Measurements from ENCODE around the gene USP25.

The USP25 gene

DNA sequence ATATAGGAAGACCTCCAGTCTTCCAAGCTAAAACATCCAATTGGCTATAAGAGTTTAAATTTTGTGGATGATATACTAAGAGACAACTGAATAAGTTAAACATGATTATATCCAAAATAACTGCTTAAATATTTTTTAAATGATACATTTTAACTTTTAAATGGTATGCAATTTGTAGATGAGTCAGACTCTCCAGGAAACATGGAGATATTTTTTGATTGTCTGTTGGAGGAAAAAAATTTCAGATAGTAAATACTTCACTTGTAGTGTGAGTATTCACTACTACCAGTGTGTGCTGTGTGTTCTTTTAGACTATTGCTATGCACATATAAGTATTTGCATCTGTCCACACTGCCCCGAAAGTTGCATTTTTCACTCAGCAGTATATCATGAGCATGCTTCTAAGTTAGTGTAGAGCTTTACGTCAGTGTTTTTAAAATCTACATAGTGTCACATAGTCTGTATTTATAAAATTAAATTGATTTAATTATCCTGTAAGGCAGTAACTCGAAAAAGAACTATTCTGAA lies 91.1 kb downstream of the USP25 start:
- no peak for DNase-seq

DNA sequence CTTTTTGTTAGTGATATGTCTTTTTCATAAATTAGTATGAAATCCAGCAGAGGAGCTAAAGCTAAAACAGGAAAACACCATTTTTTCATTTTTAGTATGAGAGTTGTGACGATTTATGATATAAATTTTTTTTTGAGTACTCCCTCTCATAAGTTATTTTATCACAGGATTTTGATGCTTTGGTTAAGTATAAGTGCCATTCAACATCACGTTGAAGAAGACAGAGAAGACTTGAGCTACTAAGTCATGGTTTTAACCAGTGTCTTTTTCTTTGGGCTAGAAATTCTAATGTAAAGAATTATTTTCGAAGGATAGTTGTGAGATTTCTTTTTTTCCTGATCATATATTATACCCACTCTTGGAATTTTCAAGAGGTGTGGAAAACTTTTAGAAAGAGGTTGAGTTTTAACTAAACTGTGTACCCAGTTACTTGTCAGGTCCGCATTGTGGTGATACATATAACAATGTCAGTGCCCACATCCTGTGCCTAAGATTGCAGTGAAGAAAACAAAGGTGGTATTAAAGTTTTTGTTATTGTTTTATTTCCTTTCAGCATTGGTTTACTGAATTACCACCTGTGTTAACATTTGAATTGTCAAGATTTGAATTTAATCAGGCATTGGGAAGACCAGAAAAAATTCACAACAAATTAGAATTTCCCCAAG lies 93.8 kb downstream of the USP25 start:
- no peak for DNase-seq

DNA sequence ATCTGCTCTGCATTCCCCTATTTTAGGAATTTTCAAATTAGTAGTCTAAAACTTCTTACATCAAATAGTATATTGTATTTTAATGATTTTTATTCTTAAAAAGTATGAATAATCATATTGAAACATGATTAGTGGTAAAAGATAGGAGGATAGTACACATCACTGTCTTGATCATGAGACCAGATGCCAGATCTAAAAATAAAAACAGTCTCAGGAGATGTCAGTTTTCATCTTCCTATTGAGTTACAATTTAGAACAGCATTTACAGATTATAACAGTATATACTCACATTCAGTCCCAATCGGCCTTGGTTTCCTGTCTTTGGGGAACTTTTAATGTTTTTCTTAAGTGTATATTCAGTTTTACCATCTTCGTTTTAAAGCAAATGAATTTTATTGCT lies 95.9 kb downstream of the USP25 start:
- DNase-seq = no peak

DNA sequence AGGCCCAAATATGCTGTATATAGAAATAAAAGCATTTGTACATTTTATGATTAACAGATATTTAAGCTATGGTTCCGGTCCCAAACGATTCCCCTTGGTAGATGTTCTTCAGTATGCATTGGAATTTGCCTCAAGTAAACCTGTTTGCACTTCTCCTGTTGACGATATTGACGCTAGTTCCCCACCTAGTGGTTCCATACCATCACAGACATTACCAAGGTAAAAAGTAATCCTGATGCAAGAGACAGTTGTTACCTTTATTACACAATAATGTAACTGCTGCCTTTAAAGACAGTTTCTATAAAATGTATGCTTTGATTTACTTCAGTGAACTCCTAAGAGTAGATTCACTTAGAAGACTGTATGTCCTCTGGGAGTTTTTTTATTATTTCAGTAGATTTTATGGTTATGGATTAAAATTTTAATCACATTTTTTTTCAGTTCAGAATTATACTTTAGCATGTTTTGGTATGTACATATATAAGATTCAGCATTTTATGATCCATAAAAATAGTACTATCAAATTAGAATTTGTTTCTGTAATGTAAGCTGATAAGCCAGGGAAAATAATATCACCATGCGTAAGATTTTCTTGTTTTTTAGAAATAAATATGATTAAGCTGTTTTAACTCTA lies 96.5 kb downstream of the USP25 start:
- DNase-seq = no peak

DNA sequence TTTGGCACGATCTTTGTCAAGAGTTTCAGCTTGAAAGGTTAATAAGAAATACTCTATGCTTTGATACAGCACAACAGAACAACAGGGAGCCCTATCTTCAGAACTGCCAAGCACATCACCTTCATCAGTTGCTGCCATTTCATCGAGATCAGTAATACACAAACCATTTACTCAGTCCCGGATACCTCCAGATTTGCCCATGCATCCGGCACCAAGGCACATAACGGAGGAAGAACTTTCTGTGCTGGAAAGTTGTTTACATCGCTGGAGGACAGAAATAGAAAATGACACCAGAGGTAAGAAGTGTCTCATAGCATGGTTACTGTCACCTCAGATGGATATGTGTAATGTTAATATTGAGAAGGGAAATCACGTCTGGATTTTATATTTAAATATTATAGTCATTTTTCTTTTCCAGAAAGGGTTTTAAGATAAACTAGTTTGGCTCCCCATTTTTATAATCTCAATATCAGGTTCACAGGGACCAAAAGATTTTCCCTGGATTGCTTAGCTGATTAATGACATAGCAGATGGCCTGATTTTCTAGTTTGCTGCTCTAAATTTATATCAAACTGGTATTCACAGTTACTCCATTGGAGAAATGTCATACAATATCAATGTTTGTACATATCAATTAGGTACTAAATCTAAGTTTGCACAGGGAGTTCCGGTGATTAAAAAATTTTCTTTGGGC lies 97.3 kb downstream of the USP25 start:
- DNase-seq = no peak

DNA sequence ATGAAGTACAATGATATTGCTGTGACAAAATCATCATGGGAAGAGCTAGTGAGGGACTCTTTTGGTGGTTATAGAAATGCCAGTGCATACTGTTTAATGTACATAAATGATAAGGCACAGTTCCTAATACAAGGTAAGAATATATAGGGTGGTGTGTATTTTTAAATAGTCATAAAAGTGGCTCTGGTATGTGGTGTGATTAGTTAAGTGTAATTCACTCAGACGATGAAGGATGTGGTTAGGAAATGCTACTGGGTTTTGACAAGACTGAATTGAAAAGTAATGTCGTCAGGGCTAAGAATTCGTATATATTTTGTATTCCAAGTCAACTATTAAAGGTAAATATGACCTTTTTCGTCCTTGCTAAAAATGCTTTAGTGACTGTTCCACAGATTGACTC lies 101.7 kb downstream of the USP25 start:
- no peak for DNase-seq

DNA sequence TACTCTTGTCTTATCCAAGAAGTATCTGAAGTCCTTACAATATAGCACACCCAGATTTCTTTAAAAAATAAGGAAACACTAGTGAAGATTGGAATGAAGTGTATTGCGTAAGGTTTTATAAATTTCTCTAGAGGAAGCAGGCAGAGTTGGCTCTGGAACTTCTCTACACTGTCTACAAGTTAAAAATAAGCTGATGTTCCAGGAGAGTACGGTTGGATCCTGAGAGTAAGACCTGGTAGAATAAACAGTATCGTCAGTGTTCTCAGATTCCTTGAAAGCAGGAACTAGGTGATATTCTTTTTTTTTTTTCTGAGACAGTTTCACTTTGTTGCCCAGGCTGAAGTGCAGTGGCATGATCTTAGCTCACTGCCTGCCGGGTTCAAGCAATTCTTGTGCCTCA lies 107.9 kb downstream of the USP25 start:
- DNase-seq = no peak

DNA sequence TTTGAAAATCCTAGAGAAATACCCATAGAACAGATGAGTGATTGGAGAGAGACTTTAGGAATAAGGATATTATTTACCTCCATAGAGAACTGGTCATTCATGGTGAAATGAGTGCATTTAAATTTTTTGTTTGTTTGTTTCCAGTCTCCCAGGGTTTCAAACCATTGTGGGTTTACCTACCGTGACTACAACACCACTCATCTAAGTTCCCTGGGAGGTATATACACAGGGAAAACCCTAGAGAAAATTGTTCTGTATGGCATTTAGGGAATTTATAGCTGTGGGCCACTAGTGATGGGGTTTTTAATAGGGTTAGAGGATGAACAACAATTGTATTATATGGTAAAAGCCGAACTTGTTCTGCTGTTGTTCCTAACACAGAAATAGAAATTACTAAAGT lies 109.2 kb downstream of the USP25 start:
- DNase-seq = no peak

DNA sequence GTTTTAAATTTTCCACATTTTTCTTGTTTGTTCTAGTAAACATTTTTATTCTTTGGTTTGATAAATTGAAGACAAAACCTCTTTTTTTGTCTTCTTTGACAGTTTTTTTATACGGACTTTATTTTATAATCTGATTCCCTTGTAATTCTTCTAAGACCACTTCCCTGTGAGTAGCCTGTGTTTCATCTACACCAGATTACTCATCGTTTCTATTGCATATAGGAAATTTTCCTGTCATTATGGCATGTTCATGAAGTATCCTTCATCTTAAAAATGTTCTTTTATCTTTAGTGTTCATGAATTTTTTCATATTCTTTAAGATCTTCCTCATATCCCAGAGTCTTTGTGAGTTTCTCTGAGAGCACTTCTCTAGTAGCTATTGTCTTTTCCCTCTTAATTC lies 109.8 kb downstream of the USP25 start:
- no peak for DNase-seq

DNA sequence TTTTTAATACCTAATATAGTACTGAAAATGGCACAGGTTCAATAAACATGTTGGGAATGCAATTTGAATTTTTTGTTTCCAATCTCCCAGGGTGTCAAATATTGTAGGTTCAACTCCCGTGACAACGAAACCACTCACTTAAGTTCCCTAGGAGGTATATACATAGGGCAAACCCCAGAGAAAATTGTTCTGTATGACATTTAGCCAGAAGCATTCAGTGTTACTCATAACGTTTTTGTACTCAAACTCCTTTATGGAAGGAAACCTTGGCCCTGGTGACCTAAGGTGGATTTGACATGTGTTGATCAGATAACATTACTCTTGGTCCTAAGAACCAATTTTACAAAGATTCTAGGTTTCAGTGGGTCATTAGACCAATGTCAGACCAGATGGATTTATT lies 110.6 kb downstream of the USP25 start:
- DNase-seq = no peak

DNA sequence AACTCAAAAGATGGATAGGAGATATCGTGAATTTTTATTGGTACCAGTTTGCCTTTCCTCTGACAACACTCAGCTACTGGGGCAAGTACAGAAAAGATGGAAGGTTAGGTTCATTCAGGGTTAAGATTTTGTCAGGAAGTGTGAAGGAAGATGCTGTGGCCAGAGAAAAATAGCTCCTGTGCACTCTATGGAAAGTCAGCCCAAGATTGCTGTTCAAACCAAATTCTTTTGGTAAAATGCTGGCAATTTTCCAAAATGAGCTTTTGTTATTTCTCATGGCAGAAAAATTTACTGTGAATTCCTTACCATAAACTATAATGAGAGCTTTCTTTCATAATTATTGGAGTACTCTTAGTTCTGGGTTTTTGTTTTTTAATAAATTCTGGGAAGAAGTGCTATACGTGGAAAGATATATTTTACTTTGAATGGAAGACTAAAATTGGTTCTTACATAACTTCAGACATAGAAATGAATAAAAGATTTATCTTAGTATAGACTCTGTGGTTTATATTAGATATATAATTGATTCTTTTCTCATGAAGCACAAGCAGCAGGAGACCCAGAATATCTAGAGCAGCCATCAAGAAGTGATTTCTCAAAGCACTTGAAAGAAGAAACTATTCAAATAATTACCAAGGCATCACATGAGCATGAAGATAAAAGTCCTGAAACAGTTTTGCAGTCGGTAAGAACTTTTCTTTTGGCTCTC lies 112.2 kb downstream of the USP25 start:
- DNase-seq = no peak

DNA sequence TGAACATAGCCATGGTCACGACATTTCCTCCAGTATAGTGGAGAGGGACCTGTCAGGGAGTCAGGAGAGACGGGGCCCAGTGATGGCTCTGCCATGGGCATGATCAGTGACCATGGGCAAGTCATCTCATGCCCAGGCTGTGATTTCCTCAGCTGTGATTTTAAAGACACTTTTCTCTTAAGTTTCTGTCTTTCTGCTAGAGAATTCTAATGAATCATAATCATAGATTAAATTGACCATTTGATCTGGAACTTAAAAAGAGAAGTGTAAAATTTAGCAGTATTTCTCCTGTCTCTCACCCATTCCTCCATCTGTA lies 112.7 kb downstream of the USP25 start:
- DNase-seq = no peak

DNA sequence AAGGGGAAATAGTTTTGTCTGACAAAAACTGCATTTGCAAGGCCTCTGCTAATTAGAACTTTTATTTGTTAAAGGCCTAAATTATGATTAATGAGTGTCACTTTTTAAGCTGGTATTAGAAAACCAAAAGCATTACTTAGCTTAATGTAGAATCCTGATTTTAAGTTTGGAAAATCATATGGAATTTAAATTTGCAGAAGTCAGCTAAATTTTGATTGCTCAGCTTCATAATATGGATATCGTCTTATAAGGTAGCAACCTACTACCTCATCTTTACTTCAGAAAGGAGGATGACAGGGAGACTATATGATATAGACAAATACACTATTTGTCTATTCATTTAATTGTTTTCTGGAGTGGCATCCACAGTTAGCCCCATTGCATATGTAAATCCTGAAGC lies 114.0 kb downstream of the USP25 start:
- no peak for DNase-seq

DNA sequence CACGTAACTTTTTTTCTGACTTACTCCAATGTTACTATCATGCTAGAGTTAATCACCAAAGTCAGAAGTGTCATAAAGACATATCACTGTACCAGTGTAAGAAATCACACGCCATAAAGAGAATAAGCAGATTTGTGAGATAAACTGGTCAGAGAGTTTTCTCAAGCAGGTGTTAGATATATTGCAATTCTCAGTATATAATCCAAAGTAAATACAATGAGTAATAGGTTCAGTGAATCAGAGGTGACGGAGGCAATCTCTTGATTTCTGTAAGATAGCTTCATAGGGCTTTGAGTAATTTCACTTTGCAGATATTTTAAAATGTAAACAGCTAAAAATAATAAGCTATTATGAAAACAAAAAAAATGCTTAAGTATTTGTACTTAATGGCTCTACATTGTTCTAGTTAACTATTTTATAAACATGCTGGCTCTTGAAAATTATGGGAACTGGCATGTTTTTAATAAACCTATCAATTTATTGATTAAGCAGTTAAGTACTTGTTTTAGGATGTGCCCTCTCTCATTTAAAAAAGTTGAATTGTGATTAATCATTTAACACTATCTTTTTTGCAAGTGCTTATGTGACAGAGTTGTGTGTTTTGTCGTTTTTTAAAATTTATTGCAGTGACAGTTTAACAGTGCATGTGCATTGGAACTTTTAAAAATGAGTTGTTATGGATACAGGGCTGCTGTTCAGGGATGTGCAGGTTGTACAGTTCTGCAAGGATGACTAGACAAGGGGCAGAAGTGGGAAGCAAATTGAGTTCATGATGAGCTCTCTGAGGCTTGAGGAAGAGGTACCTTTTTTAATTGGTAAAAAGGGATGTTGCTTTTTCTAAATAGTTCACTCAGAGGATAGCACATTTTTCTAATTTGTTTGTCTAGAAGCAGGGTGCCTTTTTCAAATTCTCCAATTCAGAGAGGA lies 119.1 kb downstream of the USP25 start:
- DNase-seq = no peak

DNA sequence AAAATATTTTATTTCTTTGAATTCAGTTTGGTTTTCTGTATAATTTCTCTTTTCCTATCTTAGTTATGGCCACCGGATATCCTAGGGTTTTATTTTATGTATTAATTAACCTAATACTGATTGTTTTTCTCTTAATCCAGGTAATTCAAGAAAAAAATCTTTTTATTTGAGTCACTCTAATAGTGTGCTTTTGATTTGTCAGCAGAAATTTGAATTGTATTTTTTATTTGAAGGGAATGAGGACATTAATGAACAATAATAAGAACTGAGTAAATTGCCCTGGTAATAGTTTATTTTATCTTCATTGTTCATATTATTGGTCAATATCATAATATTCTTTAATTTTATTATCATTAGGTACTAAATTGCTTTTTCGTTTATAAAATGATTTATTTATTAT lies 120.1 kb downstream of the USP25 start:
- no peak for DNase-seq

DNA sequence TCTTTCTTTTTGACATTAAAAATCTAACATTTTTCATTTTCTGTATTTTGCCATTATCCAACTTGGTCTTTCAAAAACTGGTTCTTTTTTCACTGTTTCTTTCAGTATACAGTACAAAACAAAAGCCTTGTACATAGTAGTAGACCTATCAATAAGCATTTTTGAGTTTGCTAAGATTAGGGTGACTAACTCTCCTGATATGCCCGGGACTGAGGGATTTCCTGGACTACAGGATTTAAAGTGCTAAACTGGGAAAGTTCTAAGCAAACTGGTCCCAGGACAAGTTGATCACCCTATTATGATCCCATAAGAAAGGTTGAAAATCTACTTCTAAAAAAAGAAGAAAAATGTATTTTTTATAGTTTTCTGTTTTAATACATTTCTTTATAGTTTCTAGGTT lies 120.9 kb downstream of the USP25 start:
- no peak for DNase-seq

DNA sequence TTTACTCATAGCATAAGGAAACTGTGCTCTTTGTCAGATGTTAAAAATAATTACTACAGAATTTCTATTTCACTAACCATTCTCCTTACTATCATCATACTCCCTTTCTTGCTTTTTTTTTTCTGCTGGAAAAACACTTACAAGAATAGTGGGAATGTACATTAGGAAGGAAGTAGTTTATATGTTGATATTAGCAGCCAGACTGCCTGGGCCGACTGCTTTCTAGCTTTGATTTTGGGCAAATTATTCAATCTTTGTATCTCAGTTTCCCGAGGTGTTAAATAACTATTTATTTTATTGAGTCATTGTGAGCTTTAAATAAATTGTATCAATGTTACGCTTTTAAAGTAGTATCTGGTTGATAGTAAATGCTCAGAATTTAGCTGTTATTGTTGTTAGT lies 122.4 kb downstream of the USP25 start:
- no peak for DNase-seq

DNA sequence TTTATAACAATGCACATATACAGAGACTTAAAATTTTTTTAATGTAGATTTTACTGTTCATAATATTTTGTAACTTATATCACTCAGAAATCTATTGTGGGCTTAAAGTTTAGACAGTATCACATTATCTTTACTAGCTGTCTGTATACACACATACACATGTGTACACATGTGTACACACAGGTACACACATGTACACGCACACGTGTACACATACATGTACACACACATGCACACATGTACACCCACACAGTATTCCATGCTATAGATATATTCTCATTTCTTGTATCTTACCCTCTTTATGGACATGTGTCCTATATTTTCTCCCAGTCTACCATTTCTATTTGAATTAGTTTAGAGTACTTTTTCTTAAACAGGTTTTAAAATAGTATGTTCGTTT lies 123.3 kb downstream of the USP25 start:
- DNase-seq = no peak

DNA sequence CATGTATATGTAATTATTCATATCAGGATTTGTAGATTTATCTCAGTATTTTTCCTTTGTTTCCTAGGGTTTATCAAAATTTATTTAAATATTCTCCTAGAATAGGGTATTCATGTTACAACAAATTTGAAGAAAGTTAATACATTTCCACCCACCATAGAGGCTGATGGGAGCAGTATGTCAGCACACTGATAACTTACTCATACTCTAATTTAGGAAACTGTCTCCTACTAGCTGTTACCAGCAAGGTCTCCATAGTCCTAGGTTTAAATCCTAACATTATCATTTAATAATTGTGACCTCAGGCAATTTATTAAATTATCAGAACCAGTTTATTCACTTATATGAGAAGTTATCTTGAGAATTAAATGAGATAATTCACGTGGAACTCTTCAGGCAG lies 127.0 kb downstream of the USP25 start:
- no peak for DNase-seq

DNA sequence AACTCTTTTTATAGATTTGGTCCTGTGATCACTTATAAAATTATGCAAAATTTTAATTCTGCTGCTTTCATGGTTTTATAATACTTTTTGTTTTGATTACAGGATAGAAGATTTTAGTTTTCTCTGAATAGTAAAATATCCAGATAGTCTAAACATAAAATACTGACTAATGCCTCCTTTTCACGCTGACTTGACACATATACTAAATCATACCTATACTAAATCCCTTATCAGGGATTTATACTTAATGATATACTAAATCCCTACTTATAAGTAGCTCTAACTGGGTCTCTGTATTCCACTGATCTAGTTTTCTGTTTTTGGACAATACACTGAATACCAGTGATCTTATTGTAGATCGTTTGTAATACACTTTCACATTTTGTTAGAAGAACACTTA lies 128.0 kb downstream of the USP25 start:
- DNase-seq = no peak

DNA sequence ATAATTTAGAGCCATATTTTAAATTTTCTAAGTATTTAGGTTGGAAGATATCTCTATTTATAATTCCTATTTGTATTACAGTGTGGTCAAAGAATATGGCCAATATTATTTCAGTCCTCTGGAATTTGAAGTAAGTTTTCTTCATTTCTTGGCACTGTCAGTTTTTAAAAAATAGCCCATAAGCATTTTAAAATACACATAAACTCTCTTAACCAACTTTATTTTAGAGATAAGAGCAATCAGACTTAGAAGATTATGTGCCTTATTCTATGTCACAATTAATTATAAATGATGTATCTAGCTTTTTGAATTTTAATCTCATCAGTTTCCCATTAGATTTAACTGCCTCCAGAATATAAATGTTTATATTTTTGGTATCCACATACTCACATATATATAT lies 130.8 kb downstream of the USP25 start:
- no peak for DNase-seq

DNA sequence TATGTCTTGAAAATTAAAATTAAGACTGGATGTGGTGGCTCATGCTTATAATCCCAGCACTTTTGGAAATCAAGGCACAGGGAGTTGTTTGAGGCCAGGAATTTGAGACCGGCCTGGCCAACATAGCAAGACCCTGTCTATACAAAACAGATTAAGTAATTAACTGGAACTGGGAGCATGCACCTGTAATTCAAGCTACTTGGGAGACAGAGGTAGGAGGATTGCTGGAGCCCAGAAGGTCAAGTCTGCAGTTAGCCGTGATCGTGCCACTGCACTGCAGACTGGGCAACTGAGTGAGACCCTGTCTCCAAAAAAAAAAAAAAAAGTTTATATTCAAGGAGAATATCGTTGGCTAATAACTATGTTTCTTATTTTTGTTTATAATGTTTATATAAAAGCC lies 139.2 kb downstream of the USP25 start:
- DNase-seq = no peak

DNA sequence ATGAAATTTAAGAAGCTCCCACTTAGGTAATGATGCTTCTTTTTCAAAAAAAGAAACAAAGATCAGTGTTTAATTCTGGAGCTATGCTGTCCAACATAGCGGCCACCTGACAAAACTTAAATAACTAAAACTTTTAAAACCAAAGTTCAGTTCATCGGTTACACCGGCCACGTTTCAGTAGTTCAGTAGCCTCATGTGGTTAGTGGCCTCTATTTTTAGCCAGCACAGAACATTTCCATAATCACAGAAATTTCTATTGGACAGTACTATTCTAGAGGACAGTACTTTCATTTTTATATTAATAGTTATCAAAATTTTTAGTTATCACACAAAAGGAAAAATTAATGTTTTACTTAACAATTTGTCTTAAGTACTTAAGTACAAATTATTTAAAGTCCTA lies 141.0 kb downstream of the USP25 start:
- DNase-seq = no peak

All from activated effector memory CD4-positive, alpha-beta T cell treated with anti-CD3 and anti-CD28 coated beads, Interleukin-2, amount 50 U/mL, for 16 hours (primary cell).